Measurements from ENCODE around the gene PRAME.
"Not testable (repeated sequence)": the region's sequence is repeated elsewhere in the genome, so short reads cannot be mapped to it uniquely, and the experiment has no call there.

The PRAME gene, protein sequence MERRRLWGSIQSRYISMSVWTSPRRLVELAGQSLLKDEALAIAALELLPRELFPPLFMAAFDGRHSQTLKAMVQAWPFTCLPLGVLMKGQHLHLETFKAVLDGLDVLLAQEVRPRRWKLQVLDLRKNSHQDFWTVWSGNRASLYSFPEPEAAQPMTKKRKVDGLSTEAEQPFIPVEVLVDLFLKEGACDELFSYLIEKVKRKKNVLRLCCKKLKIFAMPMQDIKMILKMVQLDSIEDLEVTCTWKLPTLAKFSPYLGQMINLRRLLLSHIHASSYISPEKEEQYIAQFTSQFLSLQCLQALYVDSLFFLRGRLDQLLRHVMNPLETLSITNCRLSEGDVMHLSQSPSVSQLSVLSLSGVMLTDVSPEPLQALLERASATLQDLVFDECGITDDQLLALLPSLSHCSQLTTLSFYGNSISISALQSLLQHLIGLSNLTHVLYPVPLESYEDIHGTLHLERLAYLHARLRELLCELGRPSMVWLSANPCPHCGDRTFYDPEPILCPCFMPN

DNA sequence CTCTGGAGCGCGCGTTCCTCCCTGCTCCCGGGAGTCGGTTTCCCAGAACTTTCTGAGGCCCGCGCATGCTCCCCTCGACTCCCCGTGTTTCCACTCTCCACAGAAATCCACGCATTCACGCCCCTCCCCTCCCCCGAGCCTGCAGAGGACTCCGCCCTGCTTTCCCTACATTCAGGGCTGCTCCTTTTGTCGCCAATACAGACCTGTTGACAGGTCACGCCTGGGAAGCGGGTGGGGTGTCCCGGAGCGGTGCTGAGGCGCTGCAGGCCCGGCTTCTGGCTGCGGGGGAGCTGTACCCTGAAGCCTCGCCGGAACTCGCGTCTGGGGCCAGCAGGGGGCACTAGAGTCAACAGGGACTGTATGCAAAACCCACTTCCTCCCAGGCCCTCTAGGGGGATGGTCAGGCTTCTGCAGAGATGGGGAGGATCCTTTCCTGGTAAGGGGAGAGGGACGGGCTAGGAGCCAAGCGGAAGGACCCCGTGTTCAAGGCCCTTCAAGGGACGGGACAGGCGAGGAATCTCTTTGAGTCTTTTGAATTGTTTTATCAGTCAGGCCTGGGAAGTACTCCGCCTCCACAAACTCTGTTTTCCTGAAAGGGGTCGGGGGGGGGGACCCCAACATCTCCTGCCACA lies at the start of gene PRAME:
Gene PRAME (minus strand): TSS at position 294 of the 632 bp plus-strand sequence. CDS start 2,433 bp downstream, outside the sequence.
- no peak for DNase-seq

DNA sequence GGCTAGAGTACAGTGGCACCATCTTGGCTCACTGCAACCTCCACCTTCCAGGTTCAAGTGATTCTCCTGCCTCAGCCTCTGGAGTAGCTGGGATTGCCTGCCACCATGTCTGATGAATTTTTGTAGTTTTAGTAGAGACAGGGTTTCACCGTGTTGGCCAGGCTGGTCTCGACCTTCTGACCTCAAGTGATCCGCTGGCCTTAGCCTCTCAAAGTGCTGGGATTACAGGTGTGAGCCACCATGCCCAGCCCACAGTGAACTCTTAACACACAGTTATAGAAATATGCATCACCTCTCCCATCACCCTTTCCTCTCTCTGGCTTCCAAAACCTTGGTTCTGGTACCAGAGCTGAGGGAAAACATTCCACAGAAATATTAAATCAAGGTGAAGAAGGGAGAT lies 49.0 kb upstream of the PRAME start:
- not testable (repeated sequence) for DNase-seq

DNA sequence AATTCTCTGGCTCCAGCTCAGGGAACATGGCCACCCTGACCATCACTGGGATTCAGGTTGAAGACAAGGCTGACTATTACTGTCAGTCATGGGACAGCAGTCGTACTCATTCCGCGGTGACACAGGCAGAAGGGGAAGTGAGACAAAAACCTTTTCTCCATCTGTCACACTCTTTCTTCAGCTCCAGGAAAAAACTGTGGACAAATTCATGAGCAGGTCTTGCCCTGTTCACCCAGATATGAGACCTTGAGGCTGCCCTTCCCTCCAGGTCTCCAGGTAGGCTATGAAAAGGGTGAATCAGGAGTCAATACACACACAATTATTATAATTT lies 46.0 kb upstream of the PRAME start:
- DNase-seq, result no peak

DNA sequence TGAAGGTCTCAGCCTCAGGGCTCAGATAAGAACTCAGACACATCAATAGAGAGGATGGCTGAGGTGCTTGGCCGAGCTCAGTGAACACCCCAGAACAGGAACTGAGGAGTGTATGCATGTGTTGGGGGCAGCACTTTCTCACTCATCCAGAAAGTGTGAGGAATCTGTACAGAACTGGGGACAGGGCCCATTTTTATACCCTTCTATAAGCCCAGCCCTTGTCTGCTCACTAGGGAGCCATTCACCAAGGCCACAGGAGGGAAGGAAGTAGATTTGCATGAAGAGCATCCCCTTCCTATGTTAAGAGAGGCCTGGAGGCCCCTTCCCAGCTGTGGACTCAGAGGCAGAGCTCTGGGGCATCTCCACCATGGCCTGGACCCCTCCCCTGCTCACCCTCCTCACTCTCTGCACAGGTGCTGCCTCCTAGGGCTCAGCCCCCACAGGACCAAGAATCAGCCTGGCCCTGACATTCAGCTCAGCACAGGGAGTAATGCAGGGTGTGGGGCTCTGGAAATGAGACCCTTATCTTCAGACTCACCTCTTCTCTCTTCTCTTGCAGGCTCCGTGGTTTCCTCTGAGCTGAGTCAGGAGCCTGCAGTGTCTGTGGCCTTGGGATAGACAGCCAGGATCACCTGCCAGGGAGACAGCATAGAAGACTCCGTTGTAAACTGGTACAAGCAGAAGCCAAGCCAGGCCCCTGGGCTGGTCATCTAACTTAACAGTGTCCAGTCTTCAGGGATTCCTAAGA lies 45.4 kb upstream of the PRAME start:
- DNase-seq, result no peak

DNA sequence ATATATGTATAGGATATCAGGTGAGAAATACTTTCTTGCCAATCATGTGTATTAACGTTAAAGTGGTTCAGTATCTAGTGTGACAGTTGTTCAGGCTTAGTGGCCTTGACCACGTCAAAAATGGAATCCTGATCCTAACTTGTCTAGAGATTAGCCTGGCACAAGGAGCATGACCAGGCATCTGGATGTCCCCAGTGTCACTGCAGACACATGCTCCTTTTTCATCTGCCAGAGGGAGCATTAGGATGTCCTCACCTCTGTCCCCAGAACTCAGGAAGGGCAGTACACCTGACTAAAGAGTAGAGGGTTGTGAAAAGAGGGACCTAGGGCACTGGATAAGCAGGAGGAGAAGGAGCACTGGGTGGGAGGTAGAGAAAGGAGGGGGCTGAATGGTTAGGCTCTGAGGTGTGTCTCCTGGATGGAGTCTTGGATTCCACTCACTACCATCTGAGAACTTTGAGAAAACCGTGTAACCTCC lies 44.4 kb upstream of the PRAME start:
- DNase-seq, result no peak

DNA sequence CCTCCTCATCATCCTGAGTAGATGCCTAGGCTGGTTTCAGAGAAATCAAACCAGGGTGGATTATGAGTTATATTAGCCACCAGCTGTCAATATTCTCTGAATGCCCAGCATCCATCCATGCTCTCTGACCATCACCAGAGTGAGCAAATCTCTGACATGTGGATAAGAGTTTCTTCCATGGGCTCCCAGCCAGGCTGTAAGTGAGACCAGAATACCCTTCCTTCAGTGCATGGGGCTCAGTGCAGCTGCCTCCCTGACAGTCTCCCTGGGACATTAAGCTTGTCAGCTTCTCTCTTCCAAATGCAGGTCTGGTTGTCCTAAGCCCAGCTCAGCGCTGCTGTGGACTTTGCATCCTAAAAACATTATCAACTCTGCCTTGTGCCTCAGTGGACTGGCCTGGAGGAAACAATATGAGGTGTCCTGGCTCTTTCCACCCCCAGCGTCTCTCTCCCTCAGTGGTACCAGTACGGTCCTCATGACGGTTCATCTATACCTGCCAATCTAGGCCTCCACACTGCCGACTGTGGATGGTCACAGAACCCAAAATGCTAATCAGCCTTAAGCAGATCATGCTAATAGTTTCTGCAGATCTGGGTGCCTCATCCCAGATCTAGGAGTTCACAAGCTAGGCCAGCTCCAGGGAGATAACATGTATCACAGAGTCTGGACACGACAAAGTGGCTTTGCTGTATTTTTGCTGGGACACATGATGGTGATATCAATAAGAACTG lies 41.6 kb upstream of the PRAME start:
- no peak for DNase-seq

DNA sequence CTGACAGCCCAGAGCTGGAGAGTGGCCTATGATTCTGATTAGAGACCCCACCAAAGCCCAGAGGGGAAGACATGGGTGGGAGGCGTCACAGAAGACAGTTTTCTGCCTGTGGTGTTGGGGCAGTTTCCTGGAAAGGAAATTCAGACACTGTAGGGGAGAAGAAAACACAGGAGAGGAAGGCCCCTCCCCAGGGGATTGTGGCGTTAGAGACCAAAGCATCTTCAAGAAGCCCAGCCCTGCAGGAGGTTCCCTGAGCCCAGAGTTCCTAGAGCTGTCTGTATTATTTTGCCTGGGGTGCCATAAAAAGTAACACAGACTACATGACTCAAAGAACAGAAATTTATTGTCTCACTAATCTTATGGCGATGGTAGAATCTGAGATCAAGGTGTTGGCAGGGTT lies 40.2 kb upstream of the PRAME start:
- no peak for DNase-seq

DNA sequence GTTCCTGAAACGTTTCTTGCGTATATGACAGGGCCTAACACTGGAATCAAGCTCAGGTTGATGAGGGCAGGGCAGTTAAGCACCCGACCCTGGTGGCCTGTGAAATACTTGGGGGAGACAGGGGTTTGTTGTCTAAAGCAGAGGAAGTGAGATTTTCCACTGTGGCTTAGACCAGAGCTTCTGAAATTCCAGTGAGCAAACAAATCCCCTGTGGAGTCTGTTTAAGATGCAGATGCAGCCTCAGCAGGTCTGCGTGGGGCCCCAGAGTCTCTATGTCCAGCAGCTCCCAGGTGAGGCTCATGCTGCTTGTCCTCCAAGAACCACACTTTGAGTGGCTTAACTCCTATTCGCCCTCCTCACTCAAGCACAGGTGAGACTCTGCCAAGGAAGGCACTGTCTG lies 39.1 kb upstream of the PRAME start:
- no peak for DNase-seq

DNA sequence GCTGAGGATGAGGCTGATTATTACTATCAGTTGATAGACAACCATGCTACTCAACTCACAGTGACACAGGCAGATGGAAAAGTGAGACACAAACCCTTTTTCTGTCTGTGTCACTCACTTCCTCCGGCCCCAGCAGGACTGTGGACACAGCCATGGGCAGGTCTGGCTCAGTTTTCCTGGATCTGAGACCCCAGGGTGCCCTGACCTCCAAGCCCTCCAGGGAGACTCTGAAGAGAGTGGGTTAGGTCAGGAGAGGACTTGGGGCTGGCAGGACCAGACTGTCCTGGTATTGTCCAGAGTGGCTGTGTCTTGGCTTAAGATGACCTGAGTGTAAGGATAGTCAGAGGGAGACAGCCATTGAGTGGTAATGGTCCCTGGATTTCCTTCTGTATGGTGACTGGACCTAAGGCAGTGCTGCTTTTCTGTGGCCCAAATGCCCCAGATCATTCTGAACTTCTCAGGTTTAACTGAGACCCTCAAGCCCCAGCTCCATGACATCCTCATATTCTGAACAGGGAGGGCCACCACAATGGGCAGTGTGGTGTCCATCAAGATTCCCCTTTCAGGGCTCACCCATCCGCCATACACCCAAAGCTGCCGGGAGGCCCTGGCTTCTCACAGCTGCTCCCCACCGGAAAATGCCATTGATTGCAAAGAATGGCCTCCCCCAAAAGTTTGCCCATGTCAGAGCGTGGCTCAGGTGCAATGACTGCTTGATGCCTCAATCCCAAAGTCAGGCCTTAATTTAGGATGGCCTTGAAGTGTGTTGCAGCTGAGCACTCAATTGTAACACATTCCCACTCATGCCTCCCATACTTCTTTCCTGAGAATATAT lies 36.2 kb upstream of the PRAME start:
- DNase-seq, result no peak

DNA sequence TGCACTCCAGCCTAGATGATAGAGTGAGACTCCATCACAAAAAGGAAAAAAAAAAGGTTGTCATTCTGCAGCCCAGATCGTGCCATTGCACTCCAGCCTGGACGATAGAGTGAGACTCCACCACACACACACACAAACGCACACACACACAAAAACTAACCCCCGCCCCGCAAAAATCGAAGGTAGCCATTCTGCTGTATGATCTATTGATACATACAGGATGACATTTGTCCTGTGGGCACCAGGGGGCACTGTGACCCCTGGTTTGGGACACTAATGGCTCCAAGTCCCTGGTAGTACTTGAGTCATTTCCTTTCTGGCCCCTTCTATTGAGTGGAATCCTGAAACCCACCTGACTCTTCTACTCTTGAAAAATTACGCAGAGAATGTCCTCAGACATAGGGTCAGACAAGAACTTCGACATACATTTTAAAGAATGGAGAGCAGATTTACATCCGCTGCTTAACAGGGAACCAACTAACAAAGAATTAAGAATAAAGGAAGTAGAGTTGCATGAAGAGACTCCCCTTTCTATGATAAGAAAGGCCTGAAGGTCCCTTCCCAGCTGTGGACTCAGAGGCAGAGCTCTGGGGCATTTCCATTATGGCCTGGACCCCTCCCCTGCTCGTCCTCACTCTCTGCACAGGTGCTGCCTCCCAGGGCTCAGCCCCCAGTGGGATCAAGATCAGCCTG lies 35.0 kb upstream of the PRAME start:
- no peak for DNase-seq

DNA sequence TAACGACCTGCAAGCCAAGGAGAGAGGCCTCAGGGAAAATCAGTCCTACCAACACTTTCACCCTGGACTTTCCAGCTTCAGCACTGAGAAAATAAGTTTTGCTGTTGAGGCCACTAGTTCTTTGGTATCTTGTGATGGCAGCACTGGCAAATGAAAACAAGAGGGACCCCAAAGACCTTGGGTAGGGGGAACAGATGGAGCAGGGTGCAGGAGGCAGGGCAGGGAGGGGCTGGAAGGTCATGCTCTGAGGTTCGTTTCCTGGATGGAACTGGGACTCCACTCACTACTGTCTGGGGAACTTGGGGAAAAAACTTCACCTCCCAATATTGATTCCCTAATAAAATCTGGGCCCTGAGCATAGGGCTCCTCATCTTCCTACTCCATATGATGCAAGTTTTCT lies 34.2 kb upstream of the PRAME start:
- no peak for DNase-seq

DNA sequence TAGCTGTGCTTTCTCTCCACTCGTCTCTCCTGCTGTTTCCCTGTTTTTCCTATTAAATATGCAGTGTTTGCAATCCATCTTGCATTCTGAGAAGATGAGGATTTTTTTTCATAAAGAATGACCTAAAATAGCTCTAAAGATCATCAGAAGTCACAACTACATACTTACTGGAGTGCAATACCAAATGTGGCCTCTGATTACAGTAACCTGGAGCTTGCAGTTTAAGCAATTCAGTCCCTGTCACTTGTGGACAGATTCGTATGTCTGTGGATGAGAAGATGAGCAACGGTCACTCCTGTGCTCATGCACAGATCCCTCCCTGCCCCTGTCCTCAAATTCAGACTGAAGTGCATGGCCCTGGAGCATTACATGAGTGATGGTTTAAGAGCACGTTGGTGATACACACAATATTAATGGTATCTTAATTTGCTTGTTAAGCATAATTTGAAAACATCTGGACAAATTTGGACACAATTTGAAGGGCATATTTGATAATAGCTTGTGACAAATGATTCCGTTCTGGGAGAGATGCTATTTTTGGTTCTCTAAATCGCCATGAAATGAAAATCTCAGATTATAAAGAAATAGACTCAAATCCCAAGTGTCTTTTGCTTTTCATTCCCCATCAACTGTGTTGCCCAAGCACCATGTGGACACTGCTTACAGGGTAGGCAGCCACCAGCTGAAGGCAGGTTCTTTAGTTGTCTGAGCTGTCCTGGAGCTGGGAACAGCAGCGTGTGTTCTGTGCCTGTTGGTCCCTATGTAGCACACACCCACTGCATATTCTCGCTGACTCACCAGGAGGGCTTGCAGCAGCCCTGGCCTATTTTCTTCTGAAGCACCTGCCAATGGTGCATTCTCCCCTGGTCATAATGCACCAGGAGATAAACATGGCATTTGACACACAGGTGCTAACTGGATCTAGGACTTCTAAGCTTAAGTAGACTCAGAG lies 32.6 kb upstream of the PRAME start:
- DNase-seq, result no peak

DNA sequence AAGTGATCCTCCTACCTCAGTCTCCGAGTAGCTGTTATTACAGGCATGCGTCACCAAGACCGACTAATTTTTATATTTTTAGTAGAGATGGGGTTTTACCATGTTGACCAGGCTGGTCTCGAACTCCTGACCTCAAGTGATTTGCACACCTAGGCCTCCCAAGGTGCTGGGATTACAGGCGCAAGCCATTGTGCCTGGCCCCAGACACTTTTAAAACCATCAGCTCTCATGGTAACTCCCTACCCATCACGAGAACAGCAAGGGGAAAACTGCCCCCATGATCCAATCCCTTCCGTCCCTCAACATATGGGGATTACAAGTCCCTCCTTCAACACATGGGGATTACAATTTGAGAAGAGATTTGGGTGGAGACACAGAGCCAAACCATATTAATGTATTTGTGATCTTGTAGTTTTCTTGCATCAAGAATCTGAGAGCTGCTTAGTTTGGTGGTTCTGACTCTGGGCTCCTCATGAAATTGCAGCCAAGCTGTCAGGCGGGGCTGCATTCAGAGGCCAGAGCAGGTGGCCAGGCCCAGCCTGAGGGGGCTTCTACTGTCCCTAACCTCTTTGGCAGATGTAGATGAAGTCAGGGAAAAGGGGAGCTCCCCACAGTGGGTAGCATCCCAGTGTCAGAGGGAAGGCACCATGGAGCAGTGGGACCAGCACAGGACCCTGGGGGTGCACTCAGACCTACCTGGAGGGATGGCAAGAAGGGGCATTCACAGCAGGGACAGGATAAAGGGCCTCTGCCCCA lies 31.2 kb upstream of the PRAME start:
- DNase-seq, result no peak

DNA sequence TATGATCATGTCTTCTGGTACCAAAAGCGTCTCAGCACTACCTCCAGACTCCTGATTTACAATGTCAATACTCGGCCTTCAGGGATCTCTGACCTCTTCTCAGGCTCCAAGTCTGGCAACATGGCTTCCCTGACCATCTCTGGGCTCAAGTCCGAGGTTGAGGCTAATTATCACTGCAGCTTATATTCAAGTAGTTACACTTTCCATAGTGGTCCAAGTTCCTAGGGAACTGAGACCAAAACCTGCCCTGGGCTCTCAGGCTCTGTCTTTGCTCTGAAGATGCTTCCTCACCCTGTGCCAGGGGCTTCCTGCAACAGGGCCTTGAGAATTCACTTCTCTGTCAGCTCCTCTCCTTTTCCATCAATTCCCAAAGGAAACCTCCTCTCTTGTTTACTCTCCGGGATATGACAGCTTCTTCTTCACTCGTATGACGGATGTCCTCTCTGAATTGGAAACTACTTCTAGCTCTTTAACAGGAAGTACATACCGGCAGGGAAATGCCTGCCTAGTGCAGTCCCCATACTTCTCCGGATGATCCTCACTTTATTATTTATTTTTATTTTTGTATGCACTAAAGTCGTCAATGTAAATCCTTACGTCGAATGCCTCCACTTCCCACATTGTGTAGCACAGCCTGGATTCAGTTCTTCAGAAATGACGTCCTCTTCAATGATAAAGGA lies 29.6 kb upstream of the PRAME start:
- DNase-seq, result no peak

DNA sequence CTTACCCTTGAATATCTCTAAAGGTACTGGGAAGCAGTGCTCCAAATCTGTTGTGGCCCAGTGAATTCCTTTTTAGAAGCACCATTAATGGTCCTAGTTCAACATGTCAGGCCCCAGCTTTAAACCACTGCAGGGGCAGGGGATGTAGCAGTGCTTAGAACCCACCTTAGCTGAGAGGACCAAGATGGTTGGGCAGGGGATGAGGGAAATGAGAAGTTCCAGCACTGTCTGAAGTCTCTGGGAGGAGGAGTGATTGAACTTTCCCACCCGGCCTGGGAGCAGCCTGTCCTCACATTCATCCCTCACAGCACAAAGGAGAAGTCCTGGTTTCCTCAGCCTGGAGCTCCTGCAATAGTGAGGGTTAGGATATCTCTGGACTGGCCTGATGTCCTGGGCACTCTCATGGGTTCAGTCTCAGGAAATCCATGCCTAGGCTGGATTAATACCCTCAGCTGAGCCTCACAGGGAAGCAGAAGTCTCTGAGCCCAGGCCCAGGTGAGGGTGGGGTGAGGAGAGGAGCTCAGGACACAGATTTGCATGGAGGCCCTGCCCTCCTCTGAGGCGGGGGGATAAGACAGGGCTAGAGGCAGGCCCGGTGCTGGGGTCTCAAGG lies 28.6 kb upstream of the PRAME start:
- no peak for DNase-seq

DNA sequence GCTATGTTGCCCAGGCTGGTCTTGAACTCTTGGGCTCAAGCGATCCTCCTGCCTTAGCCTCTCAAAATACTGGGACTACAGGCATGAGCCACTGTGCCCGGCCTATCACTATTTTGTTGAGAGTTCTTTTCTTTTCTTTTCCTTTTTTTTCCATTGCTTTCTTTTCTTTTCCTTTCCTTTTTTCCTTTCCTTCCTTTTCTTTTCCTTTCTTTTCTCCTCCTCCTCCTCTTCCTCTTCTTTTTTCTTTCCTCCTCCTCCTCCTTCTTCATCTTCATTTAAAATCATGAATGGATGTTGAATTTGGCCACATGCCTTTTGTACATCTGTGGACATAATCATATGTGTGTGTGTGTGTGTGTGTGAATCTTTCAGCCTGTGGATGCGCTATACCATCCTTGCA lies 25.7 kb upstream of the PRAME start:
- DNase-seq, result no peak

DNA sequence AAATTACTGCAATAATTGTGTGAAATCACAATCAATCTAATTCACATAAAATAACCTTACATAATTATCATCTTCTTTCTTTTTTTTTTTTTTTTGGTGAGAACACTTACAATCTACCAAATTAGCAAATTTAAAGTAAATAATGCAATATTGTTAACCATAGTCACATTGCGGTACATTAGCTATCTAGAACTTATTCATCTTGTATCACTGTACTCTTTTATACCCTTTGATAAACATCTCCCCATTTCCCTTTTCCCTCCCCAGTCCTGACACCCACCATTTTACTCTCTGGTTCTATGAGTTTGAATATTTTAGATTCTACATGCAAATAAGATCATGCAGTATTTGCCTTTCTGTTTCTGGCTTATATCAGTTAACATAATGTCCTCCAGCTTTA lies 24.0 kb upstream of the PRAME start:
- no peak for DNase-seq

DNA sequence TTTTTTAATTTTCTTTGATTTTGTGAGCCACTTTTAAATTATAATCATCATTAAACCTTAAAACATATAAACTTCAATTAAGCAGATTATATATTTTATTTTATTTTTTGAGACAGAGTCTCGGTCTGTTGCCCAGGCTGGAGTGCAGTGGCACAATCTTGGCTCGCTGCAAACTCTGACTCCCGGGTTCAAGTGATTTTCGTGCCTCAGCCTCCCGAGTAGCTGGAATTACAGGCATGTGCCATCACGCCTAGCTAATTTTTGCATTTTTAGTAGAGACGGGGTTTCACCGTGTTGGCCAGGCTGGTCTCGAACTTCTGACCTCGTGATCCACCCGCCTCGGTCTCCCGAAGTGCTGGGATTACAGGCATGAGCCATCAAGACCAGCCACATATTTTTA lies 22.5 kb upstream of the PRAME start:
- DNase-seq, result not testable (repeated sequence)
